GM19239 (cell line): ENCODE results near the gene PDE4D.

Experiments used
- DNase-seq: peaks from one replicate; pipeline ENCODE4 v3.0.0; 2011; ENCODE audit warnings: low spot score; ENCODE audit not compliant: insufficient read length
- FAIRE-seq: peaks from 2 replicates; lab custom pipeline; 2011; peaks lifted over from hg19 to GRCh38; lab: Jason Lieb, UNC

The PDE4D gene

DNA sequence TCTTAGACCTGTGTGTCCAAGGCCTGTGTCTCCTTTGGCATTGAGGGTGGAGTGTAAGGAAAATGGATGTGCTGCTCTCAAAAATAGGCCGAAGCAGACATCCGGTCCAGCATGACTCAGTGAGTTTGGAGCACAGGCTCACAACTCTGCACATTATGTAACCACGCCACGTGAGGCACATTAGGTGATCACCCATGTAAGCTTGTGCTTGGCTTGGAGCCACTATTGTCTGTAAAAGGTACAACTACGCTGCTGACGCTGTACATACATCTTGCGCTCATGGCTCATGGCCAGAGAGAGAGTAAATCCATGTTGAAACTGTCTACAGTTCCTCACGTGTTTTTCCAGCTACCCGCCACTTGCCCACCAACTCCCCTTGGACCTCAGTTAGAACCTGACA is 177.5 kb downstream of the PDE4D start:
- DNase-seq: no peak
- FAIRE-seq: no peak

- FAIRE-seq (no peak), DNase-seq (no peak)
Observed at GRCh38 chr5:59715228-59715627, 178.3 kb downstream of the PDE4D start.

DNA sequence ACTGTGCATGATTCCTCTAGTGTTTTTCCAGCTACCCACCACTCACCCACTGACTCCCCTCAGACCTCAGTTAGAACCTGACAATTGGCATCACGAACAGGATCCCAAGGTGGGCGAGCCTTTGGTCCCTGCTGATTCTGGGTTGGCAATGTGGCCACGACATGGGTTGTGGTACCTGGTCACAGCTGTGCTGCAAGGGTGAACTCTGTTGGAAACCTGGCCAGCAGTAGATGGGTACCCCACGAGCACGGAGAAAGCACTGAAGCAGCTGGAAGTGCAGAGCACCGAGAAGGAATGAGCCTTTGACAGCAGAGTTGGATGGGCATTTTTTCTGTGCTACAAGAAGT is 180.1 kb downstream of the PDE4D start:
- no peak for DNase-seq
- no peak for FAIRE-seq

- no peak for DNase-seq
- no peak for FAIRE-seq
Observed at GRCh38 chr5:59712836-59713497, 180.6 kb downstream of the PDE4D start.

DNA sequence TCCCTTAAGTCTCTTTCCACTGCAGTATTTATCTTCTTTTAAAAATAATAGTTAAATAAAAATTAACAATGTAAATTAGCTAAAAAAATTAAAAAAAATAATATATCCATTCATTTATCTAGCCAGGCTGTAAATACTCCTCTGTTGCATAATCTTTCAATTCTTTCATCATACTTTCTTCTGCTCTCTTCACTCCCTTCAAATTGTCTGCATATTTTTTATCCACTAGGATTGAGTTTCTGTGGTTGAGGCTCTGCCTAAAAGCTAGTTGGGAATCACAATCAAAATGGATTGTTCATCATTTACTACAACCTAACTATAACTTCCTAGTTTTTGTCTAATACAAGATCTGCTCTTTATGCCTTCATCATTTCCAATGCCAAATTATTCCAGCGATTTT is 182.2 kb downstream of the PDE4D start:
- no peak for FAIRE-seq
- DNase-seq: no peak

GRCh38 chr5:59709846-59710245 is 183.7 kb downstream of the PDE4D start:
- DNase-seq (no peak), FAIRE-seq (no peak)

- no peak for FAIRE-seq
- DNase-seq: no peak
Observed at GRCh38 chr5:59709346-59709821, 184.1 kb downstream of the PDE4D start.

DNA sequence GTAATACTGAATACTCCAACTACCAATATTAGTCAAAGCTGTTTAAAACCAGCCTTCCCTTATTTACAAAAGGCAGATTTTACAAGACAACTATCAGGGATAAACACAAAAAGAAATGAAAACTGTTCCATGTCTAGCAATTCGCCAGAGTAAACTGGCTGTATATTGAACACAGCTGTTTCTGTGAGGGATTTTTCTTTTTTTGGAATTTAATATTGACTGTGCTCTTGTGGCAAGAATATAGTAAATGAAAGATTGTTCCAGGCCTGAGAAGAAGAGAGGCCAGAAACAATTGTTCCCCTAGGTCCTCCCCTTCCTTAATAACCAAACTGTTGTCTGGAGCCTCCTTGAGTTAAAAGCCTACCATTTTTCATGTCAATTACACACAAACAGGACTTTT is 188.6 kb downstream of the PDE4D start:
- FAIRE-seq (no peak), DNase-seq (no peak)

DNA sequence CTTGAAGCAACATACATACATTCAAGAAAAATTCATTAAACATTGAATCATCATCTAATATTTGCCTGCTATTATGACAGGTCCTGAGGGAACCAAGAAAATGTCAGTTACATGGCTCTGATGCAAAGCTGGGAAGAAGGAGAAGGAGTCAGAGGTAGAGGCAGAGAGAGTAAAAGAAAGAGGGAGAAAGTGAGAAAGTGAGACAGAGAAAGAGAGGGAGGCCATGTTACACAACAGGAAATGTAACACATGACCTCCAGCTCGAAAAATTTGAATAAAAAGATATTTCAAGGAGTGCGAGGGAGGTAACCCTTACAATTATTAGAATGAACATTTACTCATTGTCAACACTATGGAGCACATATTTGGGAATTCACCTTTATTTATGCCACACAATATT is 189.7 kb downstream of the PDE4D start:
- DNase-seq: no peak
- no peak for FAIRE-seq

- FAIRE-seq: no peak
Observed at GRCh38 chr5:59698207-59699178, 195.0 kb downstream of the PDE4D start.

DNA sequence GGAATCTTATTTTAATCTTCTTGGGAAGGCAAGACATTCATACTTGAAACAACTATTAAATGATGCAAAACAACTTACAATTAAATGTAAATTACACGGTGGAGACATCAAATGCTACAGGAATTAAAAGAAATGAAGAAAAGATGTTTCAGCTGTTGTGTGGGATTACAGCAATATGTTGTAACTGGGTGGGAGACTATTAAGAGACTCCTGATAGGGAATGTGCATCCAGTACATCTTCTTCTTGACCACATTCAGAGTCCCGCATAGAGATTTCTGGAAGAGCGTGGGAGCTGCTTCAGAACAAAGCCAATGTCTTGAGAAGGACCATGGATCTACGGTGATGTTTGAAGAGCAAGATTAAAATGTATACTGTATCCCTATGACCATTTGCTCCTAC is 199.1 kb downstream of the PDE4D start:
- FAIRE-seq (no peak), DNase-seq (no peak)

More at GRCh38 chr5:59698207-59699178, 195.0 kb downstream of the PDE4D start:
- no peak for DNase-seq

DNA sequence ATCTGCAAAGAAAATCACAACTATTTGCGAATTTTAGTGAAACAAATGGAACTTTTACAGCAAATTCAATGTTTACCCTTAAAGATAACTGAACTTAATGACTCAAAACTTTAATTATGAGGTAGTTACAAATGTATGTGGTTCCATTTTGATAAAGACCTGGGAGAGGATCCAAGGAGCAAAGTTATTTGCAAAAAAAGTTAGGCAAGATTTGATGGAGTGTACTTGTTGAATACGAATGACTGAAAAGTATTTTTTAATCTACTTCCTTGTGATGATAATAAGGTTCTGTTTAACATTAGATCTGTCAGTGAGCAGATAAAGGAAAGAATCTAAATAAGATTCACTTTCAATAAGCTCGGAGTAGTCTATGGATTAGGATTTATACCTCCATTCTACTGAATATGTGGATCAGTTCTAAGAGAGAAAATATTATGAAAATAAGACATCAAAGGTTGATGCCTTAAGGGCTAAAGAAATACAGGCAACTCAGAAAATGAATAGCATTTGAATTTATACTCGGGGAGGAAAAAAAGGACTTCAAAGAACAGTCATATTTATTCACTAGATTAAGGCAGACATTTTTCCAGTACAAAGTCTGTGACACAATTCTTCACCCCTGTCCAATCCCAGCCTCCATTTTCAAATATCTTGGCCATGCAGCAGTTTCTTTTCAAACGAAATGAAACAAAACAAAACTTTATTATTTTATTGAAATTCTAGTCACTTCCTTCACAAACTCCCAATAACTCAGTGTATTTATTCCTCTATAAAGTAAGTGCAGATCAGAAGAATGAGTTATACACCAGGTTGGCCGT is 199.8 kb downstream of the PDE4D start:
- no peak for FAIRE-seq
- no peak for DNase-seq

DNA sequence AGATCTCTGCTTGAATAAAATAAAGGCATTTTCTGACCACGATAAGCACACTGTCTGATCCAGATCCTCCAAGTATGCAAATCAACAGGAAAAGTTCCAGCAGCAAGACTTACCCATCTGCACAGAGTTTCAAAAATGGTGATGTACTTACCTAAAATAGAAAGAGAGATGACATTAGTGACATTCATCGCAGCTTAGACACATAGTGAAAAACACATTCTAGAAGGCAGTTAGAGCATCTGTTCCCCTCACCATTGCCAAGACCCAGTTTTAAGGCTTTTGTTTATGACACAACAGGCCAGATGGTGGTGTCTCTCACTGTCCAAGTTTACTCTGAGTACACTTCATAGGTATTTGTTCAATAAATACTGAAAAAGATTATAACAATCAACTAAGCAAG is 207.7 kb downstream of the PDE4D start:
- FAIRE-seq (peak; percentile 61), DNase-seq (no peak)

GRCh38 chr5:59685191-59685530 is 208.4 kb downstream of the PDE4D start:
- FAIRE-seq: no peak
- no peak for DNase-seq

- DNase-seq: no peak
- FAIRE-seq: peak; percentile 45
Observed at GRCh38 chr5:59684388-59685190, 208.9 kb downstream of the PDE4D start.

- DNase-seq: no peak
- FAIRE-seq: no peak
Observed at GRCh38 chr5:59683311-59683710, 210.2 kb downstream of the PDE4D start.

GRCh38 chr5:59682542-59682941 is 211.0 kb downstream of the PDE4D start:
- DNase-seq (no peak), FAIRE-seq (no peak)

DNA sequence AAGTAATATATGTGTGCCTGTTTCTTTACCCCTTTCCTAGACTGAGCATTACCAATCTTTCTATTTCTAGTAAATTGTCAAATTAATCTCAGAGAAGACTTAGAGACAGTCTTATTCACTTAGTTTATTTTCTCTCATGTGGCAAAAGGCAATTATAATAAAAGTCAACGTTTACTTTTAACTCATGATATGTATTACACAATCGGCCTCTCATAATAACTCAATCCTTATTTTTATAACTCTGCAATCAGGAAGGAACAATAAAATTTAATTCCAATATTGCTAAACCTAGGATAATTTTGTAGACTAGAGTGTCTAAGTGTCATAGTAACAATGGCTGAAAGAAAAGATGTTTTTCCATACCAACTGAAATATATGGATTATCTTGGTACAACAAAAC is 214.6 kb downstream of the PDE4D start:
- no peak for FAIRE-seq

DNA sequence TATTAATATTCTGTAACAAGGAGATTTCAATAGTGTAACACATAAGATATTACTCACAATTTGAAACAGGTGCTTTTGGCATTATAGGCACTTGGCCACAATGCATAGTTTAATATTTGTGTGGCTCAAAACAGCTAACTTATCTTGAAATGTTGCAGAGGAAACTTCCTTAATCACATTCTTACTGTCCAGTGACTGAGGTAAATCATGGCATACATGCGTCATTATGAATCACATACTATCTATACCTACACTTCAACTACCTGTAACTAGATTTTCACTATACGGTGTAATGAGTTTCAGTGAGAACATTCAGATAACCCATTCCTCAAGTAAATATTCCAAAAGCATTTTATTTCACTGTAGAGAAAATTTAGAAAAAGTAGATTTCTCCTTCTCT is 218.8 kb downstream of the PDE4D start:
- DNase-seq (no peak), FAIRE-seq (no peak)

More for the DNA sequence above, 214.6 kb downstream of the PDE4D start:
- no peak for DNase-seq
